HCT116 (cell line): ENCODE results near the gene TAS1R2.

Experiments
- FOSL1 ChIP-seq: IDR thresholded peaks from 2 replicates; pipeline ENCODE4 v1.6.1; 2012; ENCODE audit warnings: low read depth
- POLR2A ChIP-seq: IDR thresholded peaks from 2 replicates; pipeline ENCODE4 v1.7.0; 2011; ENCODE audit warnings: borderline replicate concordance; ENCODE audit not compliant: insufficient read depth, insufficient read length; ENCODE audit errors: extremely low read depth
- POLR2AphosphoS5 ChIP-seq: IDR thresholded peaks from 2 replicates; pipeline ENCODE4 v1.6.1; 2011; ENCODE audit warnings: mild to moderate bottlenecking, low read depth, low read length, moderate library complexity
- REST ChIP-seq: IDR thresholded peaks from 2 replicates; pipeline ENCODE4 v1.6.1; 2012; ENCODE audit warnings: low read depth
- SIN3A ChIP-seq: IDR thresholded peaks from 2 replicates; pipeline ENCODE4 v1.6.1; 2012; ENCODE audit warnings: low read depth
- ZNF274 ChIP-seq: fragments of 200-500 bp; sonication (Bioruptor generic); IDR thresholded peaks from 2 replicates; pipeline ENCODE4 v1.6.1; 2014; ENCODE audit warnings: mild to moderate bottlenecking, low read depth, low read length, inconsistent platforms
- TF ChIP-seq, protein P1 (sequence below), 3 experiments: fragments of 200-600 bp in 1 of 3; sonication (generic) in 1 of 3; IDR thresholded peaks in 2 of 3; conservative IDR thresholded peaks in 1 of 3; 2 replicates each; pipeline ENCODE4 v1.5.1; 2012 to 2017; ENCODE audit warnings: low read depth in 2 of 3, low read length in 2 of 3, antibody characterized with exemption in 1 of 3, borderline replicate concordance in 1 of 3, control low read depth in 1 of 3, mild to moderate bottlenecking in 1 of 3, mixed read lengths in 1 of 3, mixed run types in 1 of 3, moderate library complexity in 1 of 3; ENCODE audit not compliant: insufficient read depth in 1 of 3
- TF ChIP-seq, protein P2 (sequence below): IDR thresholded peaks from 2 replicates; pipeline ENCODE4 v1.6.1; 2011; ENCODE audit warnings: mild to moderate bottlenecking, low read length, moderate library complexity; ENCODE audit not compliant: insufficient replicate concordance; ENCODE audit errors: extremely low read depth
- TF ChIP-seq, protein P3 (sequence below): IDR thresholded peaks from 2 replicates; pipeline ENCODE4 v1.6.1; 2012

DNA sequence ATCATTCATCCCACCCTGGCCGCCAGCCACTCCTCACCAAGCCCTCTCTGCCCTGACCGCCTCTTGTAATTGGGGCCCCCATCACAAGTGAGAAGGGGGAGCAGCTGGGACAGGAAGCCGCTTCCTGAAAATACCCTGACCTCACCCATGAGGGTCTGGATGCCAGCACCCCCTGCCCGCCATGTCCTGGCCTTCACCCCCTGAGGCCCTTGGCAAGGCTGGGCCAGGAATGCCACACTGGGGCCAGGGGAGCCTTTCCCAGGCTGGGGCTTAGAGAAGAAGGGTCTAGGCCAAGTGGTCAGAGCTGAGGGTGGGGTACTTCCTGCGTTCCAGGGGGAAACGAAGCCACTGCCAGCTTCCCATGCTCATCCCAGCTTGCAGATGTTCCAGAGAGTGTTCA is 60.5 kb downstream of the TAS1R2 start:
- TF ChIP-seq POLR2A (no peak), POLR2AphosphoS5 (no peak), SIN3A (no peak), REST (no peak), FOSL1 (no peak), ZNF274 (no peak)
- TF ChIP-seq, protein P1, sequence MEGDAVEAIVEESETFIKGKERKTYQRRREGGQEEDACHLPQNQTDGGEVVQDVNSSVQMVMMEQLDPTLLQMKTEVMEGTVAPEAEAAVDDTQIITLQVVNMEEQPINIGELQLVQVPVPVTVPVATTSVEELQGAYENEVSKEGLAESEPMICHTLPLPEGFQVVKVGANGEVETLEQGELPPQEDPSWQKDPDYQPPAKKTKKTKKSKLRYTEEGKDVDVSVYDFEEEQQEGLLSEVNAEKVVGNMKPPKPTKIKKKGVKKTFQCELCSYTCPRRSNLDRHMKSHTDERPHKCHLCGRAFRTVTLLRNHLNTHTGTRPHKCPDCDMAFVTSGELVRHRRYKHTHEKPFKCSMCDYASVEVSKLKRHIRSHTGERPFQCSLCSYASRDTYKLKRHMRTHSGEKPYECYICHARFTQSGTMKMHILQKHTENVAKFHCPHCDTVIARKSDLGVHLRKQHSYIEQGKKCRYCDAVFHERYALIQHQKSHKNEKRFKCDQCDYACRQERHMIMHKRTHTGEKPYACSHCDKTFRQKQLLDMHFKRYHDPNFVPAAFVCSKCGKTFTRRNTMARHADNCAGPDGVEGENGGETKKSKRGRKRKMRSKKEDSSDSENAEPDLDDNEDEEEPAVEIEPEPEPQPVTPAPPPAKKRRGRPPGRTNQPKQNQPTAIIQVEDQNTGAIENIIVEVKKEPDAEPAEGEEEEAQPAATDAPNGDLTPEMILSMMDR (IDR thresholded peaks at IDR 0.05 in 2 of 3, conservative IDR thresholded peaks at IDR 0.05 in 1 of 3; ENCODE audit: borderline replicate concordance in 1 of 3, insufficient read depth in 1 of 3, low read depth in 2 of 3, low read length in 2 of 3) = no peak
- TF ChIP-seq, protein P2, sequence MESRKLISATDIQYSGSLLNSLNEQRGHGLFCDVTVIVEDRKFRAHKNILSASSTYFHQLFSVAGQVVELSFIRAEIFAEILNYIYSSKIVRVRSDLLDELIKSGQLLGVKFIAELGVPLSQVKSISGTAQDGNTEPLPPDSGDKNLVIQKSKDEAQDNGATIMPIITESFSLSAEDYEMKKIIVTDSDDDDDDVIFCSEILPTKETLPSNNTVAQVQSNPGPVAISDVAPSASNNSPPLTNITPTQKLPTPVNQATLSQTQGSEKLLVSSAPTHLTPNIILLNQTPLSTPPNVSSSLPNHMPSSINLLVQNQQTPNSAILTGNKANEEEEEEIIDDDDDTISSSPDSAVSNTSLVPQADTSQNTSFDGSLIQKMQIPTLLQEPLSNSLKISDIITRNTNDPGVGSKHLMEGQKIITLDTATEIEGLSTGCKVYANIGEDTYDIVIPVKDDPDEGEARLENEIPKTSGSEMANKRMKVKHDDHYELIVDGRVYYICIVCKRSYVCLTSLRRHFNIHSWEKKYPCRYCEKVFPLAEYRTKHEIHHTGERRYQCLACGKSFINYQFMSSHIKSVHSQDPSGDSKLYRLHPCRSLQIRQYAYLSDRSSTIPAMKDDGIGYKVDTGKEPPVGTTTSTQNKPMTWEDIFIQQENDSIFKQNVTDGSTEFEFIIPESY = no peak
- TF ChIP-seq, protein P3, sequence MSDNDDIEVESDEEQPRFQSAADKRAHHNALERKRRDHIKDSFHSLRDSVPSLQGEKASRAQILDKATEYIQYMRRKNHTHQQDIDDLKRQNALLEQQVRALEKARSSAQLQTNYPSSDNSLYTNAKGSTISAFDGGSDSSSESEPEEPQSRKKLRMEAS = no peak
